CD1c-positive myeloid dendritic cell (primary cell): ENCODE measurements around the gene GOLGA6D.
"Not testable (repeated sequence)": the region's sequence is repeated elsewhere in the genome, so short reads cannot be mapped to it uniquely, and the experiment has no call there.

Experiments
- DNase-seq: peaks from one replicate; pipeline ENCODE4 v3.0.0-alpha.2; 2016; ENCODE audit errors: extremely low spot score

GOLGA6D gene

GRCh38 chr15:75332093-75332492 lies 49.5 kb downstream of the GOLGA6D start:
- not testable (repeated sequence) for DNase-seq

GRCh38 chr15:75333654-75334419 lies 51.2 kb downstream of the GOLGA6D start:
- not testable (repeated sequence) for DNase-seq

GRCh38 chr15:75335313-75335704 lies 52.7 kb downstream of the GOLGA6D start:
- DNase-seq: no peak

- peak; percentile 88 for DNase-seq
These were observed 53.2 kb downstream of the GOLGA6D start, which contains the start of gene COMMD4 for GRCh38 chr15:75335705-75336355. Gene COMMD4 (plus strand): TSS chr15:75336063. CDS start chr15:75336090, 27 bp downstream.

- DNase-seq: no peak
These were observed 56.1 kb downstream of the GOLGA6D start for GRCh38 chr15:75338661-75339240.

- DNase-seq: no peak
These were observed 57.1 kb downstream of the GOLGA6D start for GRCh38 chr15:75339531-75340240.

GRCh38 chr15:75342221-75342620 lies 59.6 kb downstream of the GOLGA6D start:
- DNase-seq: no peak

GRCh38 chr15:75343953-75344352 lies 61.3 kb downstream of the GOLGA6D start:
- not testable (repeated sequence) for DNase-seq
